Endodermal cell (in vitro differentiated cells): ENCODE data around the gene CCDC146. TPM values are rescaled to one million over a fixed set of nuclear protein-coding genes. Genes with fewer than 3 reads are reported as not detected.

Experiments
- DNase-seq: peaks from one replicate; pipeline ENCODE4 v3.0.0-alpha.2; 2017
- H3K27ac ChIP-seq: 2 replicates; pipeline ENCODE4 v1.5.1; 2013; ENCODE audit warnings: mild to moderate bottlenecking, low read depth, low read length, moderate library complexity
- H3K27me3 ChIP-seq: 2 replicates; pipeline ENCODE4 v1.6.1; 2013; ENCODE audit warnings: mild to moderate bottlenecking, low read length, moderate library complexity; ENCODE audit not compliant: insufficient read depth, control insufficient read depth, poor library complexity, severe bottlenecking
- H3K36me3 ChIP-seq: 2 replicates; pipeline ENCODE4 v1.7.0; 2013; ENCODE audit warnings: mild to moderate bottlenecking, low read length, moderate library complexity; ENCODE audit not compliant: control insufficient read depth, insufficient read depth
- H3K4me1 ChIP-seq: one replicate; pipeline ENCODE4 v1.7.0; 2013; ENCODE audit warnings: low read length; ENCODE audit not compliant: control insufficient read depth, insufficient read depth
- H3K4me3 ChIP-seq: 2 replicates; pipeline ENCODE4 v1.5.1; 2013; ENCODE audit warnings: mild to moderate bottlenecking, low read length, moderate library complexity
- H3K9ac ChIP-seq: 2 replicates; pipeline ENCODE4 v1.6.1; 2013; ENCODE audit warnings: mild to moderate bottlenecking, low read length, moderate library complexity; ENCODE audit not compliant: poor library complexity, severe bottlenecking; ENCODE audit errors: extremely low read depth
- H3K9me3 ChIP-seq: 2 replicates; pipeline ENCODE4 v1.6.1; 2013; ENCODE audit warnings: mild to moderate bottlenecking, low read length, moderate library complexity; ENCODE audit not compliant: control insufficient read depth
- H3K27ac Mint-ChIP-seq: 2 replicates; pipeline ENCODE4 v1.8.0; 2020; ENCODE audit warnings: mixed read lengths
- H3K27me3 Mint-ChIP-seq: 2 replicates; pipeline ENCODE4 v1.8.0; 2021; ENCODE audit warnings: mild to moderate bottlenecking, mixed read lengths; ENCODE audit not compliant: insufficient read depth
- H3K36me3 Mint-ChIP-seq: 2 replicates; pipeline ENCODE4 v1.8.0; 2020; ENCODE audit warnings: low read depth, mixed read lengths
- H3K4me1 Mint-ChIP-seq: 2 replicates; pipeline ENCODE4 v1.8.0; 2020; ENCODE audit warnings: mixed read lengths
- H3K4me3 Mint-ChIP-seq: 2 replicates; pipeline ENCODE4 v1.8.0; 2020; ENCODE audit warnings: mild to moderate bottlenecking, moderate library complexity, mixed read lengths
- H3K9me3 Mint-ChIP-seq: 2 replicates; pipeline ENCODE4 v1.8.0; 2020; ENCODE audit warnings: mild to moderate bottlenecking, mixed read lengths
- CTCF ChIP-seq: fragments of 200-600 bp; sonication (generic); conservative IDR thresholded peaks from 2 replicates; pipeline ENCODE4 v1.5.0; 2021; ENCODE audit warnings: antibody characterized with exemption, mild to moderate bottlenecking
- WGBS, 2 experiments: methylation state at CpG; one replicate each; pipeline versions ENCODE4 v1.1.5 to v1.1.7; 2013; ENCODE audit warnings: missing lambda C conversion rate in 2 of 2, mixed read lengths in 1 of 2; ENCODE audit not compliant: insufficient coverage in 1 of 2, insufficient read length in 1 of 2; 5-methylcytosine and 5-hydroxymethylcytosine counted together
- total RNA-seq, 2 donors: library from RNA; stranded (reverse); fragmentation: NEBNext Ultra II Directional in 1 of 2; extraction: Animal tissue kit (Norgen Biotek cat#: 25700) in 1 of 2; gene quantifications; 2 replicates in 1 of 2; 3 replicates in 1 of 2; pipeline ENCODE4 v1.2.1, GENCODE V29; 2021

CCDC146 gene
- total RNA-seq, 2 donors from 2014 or later = 2.7 to 5.2 TPM

- no peaks in the 10 kb centered on the region for H3K27me3 Mint-ChIP-seq
- H3K4me1 Mint-ChIP-seq = no peaks in the 10 kb centered on the region
- Histone ChIP-seq H3K27me3 (no peaks in the 10 kb centered on the region), H3K9me3 (no peaks in the 10 kb centered on the region), H3K36me3 (no peaks in the 10 kb centered on the region), H3K4me1 (no peaks in the 10 kb centered on the region), H3K9ac (no peak overlapping the region), H3K27ac (no peak overlapping the region), H3K4me3 (no peak overlapping the region)
- H3K9me3 Mint-ChIP-seq = no peaks in the 10 kb centered on the region
- TF ChIP-seq CTCF = no peak
- no peak for DNase-seq
- H3K36me3 Mint-ChIP-seq = no peaks in the 10 kb centered on the region
- no peak overlapping the region for H3K27ac Mint-ChIP-seq
- H3K4me3 Mint-ChIP-seq = no peak overlapping the region
Observed at GRCh38 chr7:77184463-77184862, 62.0 kb downstream of the CCDC146 start.

- Mint-ChIP-seq H3K4me3 (no peak overlapping the region), H3K36me3 (no peaks in the 10 kb centered on the region), H3K27ac (no peak overlapping the region), H3K4me1 (no peaks in the 10 kb centered on the region), H3K9me3 (no peaks in the 10 kb centered on the region), H3K27me3 (no peaks in the 10 kb centered on the region)
- WGBS, 2 experiments = 83 to 89% methylated on average over 3 of the region's 3 CpGs
- Histone ChIP-seq H3K27me3 (no peaks in the 10 kb centered on the region), H3K9me3 (no peaks in the 10 kb centered on the region), H3K4me1 (no peaks in the 10 kb centered on the region), H3K36me3 (no peaks in the 10 kb centered on the region), H3K9ac (no peak overlapping the region), H3K27ac (no peak overlapping the region), H3K4me3 (no peak overlapping the region)
- TF ChIP-seq CTCF = no peak
- DNase-seq = no peak
Observed at GRCh38 chr7:77184990-77185389, 62.6 kb downstream of the CCDC146 start.

GRCh38 chr7:77185866-77186265 lies 63.5 kb downstream of the CCDC146 start:
- Histone ChIP-seq H3K9me3 (no peaks in the 10 kb centered on the region), H3K4me1 (no peaks in the 10 kb centered on the region), H3K4me3 (no peak overlapping the region), H3K9ac (no peak overlapping the region), H3K36me3 (no peaks in the 10 kb centered on the region), H3K27ac (no peak overlapping the region), H3K27me3 (no peaks in the 10 kb centered on the region)
- no peak for TF ChIP-seq CTCF
- Mint-ChIP-seq H3K4me3 (no peak overlapping the region), H3K36me3 (no peaks in the 10 kb centered on the region), H3K4me1 (no peaks in the 10 kb centered on the region), H3K9me3 (no peaks in the 10 kb centered on the region), H3K27ac (no peak overlapping the region), H3K27me3 (no peaks in the 10 kb centered on the region)
- DNase-seq = no peak
- 75 to 96% methylated on average over 1 to 2 of the region's 2 CpGs for WGBS, 2 experiments
